ENCODE data around the gene TM9SF1.

The TM9SF1 gene

DNA sequence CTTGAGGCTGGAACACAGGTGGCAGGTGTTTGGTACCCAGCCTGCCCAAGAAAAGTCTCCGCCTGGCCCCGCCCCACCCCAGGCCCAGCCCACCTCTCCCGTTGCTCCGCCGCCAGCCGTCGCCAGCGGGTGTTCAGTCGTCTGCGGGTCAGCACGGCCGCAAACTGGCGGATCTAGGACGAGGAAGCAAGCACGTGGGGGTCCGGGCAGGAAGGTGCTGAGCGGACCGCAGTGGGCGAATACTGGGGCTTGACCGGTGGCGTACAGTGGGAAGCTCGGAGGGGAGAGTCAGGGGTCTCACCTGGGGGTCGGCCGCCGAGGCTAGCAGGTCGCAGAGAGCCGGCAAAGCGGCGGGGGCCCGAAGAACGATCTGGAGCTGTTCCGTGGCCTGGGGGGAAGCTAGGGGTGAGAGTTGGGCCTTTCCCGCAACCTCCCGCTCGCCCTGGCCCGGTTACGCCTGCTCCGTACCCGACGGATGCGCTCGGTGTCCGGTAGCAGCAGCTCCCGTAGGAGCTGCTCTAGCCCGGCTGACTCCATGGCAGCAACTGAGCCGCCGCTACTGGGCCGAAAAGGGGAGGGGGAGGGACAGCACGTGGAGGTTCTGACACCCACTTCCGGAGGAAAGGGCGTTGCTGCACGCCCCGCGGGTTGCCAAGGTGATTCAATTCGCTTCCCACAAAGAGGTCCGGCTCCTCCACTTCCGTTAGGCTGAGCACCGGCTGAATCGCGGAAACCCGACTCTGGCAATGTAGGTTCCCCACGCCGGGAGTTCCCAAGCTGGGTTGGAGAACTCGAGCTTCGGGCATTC lies 6.8 kb downstream of the TM9SF1 start, which contains the start of gene IPO4:
TSS of gene IPO4 (minus strand) at position 566 of the 808 bp plus-strand sequence. CDS start at position 537, 29 bp downstream.
- no peaks in the 10 kb centered on the region for H3K9me2 ChIP-seq (ENCODE audit: low read depth, low read length)
- H3K9ac ChIP-seq (ENCODE audit: low read length) = peak within 1 kb of the TSS; percentile 64
- no peaks in the 10 kb centered on the region for H4K20me1 ChIP-seq (ENCODE audit: insufficient read depth, low read length)
- H3K27ac ChIP-seq (ENCODE audit: low read depth, low read length, poor library complexity, severe bottlenecking) = peak within 1 kb of the TSS; percentile 16
- H3K4me1 ChIP-seq (ENCODE audit: insufficient read depth, low read length, severe bottlenecking) = peaks cover 19% of the 10 kb centered on the region
- TF ChIP-seq, protein P1, sequence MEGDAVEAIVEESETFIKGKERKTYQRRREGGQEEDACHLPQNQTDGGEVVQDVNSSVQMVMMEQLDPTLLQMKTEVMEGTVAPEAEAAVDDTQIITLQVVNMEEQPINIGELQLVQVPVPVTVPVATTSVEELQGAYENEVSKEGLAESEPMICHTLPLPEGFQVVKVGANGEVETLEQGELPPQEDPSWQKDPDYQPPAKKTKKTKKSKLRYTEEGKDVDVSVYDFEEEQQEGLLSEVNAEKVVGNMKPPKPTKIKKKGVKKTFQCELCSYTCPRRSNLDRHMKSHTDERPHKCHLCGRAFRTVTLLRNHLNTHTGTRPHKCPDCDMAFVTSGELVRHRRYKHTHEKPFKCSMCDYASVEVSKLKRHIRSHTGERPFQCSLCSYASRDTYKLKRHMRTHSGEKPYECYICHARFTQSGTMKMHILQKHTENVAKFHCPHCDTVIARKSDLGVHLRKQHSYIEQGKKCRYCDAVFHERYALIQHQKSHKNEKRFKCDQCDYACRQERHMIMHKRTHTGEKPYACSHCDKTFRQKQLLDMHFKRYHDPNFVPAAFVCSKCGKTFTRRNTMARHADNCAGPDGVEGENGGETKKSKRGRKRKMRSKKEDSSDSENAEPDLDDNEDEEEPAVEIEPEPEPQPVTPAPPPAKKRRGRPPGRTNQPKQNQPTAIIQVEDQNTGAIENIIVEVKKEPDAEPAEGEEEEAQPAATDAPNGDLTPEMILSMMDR (IDR thresholded peaks at IDR 0.05; ENCODE audit: low read length) = no peak
- H3K9me3 ChIP-seq (ENCODE audit: low read length) = no peaks in the 10 kb centered on the region
- H3K36me3 ChIP-seq (ENCODE audit: insufficient read depth, low read length) = peaks cover 52% of the 10 kb centered on the region
- no peaks in the 10 kb centered on the region for H3K79me2 ChIP-seq (ENCODE audit: insufficient read depth, low read length)
- peak within 1 kb of the TSS; percentile 65 for H3K4me3 ChIP-seq (ENCODE audit: low read depth, low read length, poor library complexity, severe bottlenecking)
- no peaks in the 10 kb centered on the region for H3K27me3 ChIP-seq (ENCODE audit: insufficient read depth, low read length)
- peak within 1 kb of the TSS; percentile 67 for H3K4me2 ChIP-seq (ENCODE audit: low read length)
- H2AFZ ChIP-seq (ENCODE audit: low read length) = 0 out of 2 replicates have a peak within 1 kb of the TSS, but pooled peaks have one; percentile 30
- H3F3A ChIP-seq (ENCODE audit: insufficient read depth, low read length) = no peaks in the 10 kb centered on the region

DNA sequence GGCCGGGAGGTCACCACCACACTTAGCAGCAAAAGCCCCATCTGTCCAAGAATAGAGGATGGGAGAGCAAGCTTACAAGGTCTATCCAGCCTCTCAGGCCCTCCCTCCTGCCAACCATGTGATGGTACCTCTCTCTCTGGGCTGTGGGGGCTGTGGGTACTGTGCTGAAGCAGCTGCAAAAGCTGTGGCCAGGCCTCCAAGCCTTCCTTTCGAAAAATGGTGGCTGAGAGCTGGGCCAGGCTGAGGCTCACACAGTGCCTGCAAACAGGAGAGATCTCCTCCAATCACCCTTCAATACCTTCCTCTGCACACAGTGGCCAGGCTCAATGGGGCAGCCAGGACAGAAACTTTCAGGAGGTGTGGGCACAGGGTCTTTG lies 7.7 kb downstream of the TM9SF1 start:
- Histone ChIP-seq H3K9me3 (ENCODE audit: low read length) (no peaks in the 10 kb centered on the region), H3K4me1 (ENCODE audit: insufficient read depth, low read length, severe bottlenecking) (peaks cover 19% of the 10 kb centered on the region), H3K27ac (ENCODE audit: low read depth, low read length, poor library complexity, severe bottlenecking) (no peak overlapping the region), H2AFZ (ENCODE audit: low read length) (no peak overlapping the region), H3K9ac (ENCODE audit: low read length) (peak overlapping the region; percentile 64), H3K4me2 (ENCODE audit: low read length) (peak overlapping the region; percentile 67), H3K9me2 (ENCODE audit: low read depth, low read length) (no peaks in the 10 kb centered on the region), H3K4me3 (ENCODE audit: low read depth, low read length, poor library complexity, severe bottlenecking) (peak overlapping the region; percentile 65), H3K27me3 (ENCODE audit: insufficient read depth, low read length) (no peaks in the 10 kb centered on the region), H3K79me2 (ENCODE audit: insufficient read depth, low read length) (no peaks in the 10 kb centered on the region), H3K36me3 (ENCODE audit: insufficient read depth, low read length) (peaks cover 56% of the 10 kb centered on the region), H3F3A (ENCODE audit: insufficient read depth, low read length) (no peaks in the 10 kb centered on the region), H4K20me1 (ENCODE audit: insufficient read depth, low read length) (no peaks in the 10 kb centered on the region)
- TF ChIP-seq EZH2 (IDR thresholded peaks at IDR 0.05; ENCODE audit: borderline replicate concordance, low read length) = no peak
- TF ChIP-seq, protein P1 (IDR thresholded peaks at IDR 0.05; ENCODE audit: low read length) = no peak

DNA sequence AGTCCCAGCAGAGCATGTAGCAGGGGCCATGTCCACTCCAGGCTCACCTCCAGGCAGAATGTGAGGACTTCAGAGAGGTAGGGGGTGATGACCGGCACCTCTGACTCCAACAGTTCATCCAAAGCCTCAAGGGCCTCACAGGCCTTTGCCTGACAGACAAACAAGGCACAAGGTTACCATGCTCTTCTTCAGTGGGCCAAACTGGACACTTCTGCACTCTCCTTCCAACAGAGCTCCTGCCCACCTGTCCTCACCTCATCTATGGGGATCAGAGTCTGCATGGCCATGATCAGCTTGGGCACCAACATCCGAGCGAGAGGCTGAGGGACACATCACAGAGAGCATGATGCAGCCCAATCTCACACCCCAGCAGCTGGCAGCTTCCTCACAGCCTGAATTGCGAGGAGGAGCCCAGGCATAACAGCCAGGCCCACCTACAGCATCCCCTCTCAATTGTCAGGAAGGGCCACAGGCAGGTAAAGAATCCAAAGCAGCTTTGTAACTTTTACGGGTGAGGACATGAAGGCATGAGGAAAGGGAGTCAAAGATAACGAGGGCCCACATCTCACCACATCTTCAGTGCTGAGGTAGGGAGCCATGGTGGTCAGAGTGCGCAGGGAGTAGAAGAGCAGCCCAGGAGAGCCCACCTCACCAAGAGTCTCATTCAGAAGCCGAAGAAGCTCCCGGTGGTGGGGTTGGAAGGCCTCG lies 8.3 kb downstream of the TM9SF1 start:
- H3K9me2 ChIP-seq (ENCODE audit: low read depth, low read length) = no peaks in the 10 kb centered on the region
- H3K9me3 ChIP-seq (ENCODE audit: low read length) = no peaks in the 10 kb centered on the region
- no peak overlapping the region; the same call in 1 of the 2 replicates for H3K9ac ChIP-seq (ENCODE audit: low read length)
- peaks cover 19% of the 10 kb centered on the region for H3K4me1 ChIP-seq (ENCODE audit: insufficient read depth, low read length, severe bottlenecking)
- no peaks in the 10 kb centered on the region for H3K27me3 ChIP-seq (ENCODE audit: insufficient read depth, low read length)
- peak overlapping the region; percentile 65 for H3K4me3 ChIP-seq (ENCODE audit: low read depth, low read length, poor library complexity, severe bottlenecking)
- no peak overlapping the region for H3K27ac ChIP-seq (ENCODE audit: low read depth, low read length, poor library complexity, severe bottlenecking)
- peak overlapping the region; percentile 67; the same call in 1 of the 2 replicates for H3K4me2 ChIP-seq (ENCODE audit: low read length)
- no peak overlapping the region for H2AFZ ChIP-seq (ENCODE audit: low read length)
- H4K20me1 ChIP-seq (ENCODE audit: insufficient read depth, low read length) = no peaks in the 10 kb centered on the region
- peaks cover 56% of the 10 kb centered on the region for H3K36me3 ChIP-seq (ENCODE audit: insufficient read depth, low read length)
- no peak for TF ChIP-seq EZH2 (IDR thresholded peaks at IDR 0.05; ENCODE audit: borderline replicate concordance, low read length)
- TF ChIP-seq, protein P1 (IDR thresholded peaks at IDR 0.05; ENCODE audit: low read length) = no peak
- H3F3A ChIP-seq (ENCODE audit: insufficient read depth, low read length) = no peaks in the 10 kb centered on the region
- no peaks in the 10 kb centered on the region for H3K79me2 ChIP-seq (ENCODE audit: insufficient read depth, low read length)
